Measurements from ENCODE around the gene VPS26C. TPM values are rescaled to one million over a fixed set of nuclear protein-coding genes. Genes with fewer than 3 reads are reported as not detected.
"Not testable (repeated sequence)": the region's sequence is repeated elsewhere in the genome, so short reads cannot be mapped to it uniquely, and the experiment has no call there.

Gene VPS26C
- total RNA-seq, result 10 to 100 TPM; 48.1 to 60.7 TPM

- TF ChIP-seq CTCF (IDR thresholded peaks at IDR 0.05), result no peak
- no peaks in the 10 kb centered on the region for H3K36me3 ChIP-seq
- H3K9ac ChIP-seq (ENCODE audit: low read depth in 2 of 2, low read length in 2 of 2), result peak within 1 kb of the TSS; percentile 78 to 83
- H3K27ac ChIP-seq, result peak within 1 kb of the TSS; percentile 89
- peak within 1 kb of the TSS; percentile 81 for H3K4me3 ChIP-seq
- DNase-seq, result peak; percentile 99
- H3K27me3 ChIP-seq, result no peaks in the 10 kb centered on the region
- peaks cover 8% of the 10 kb centered on the region for H3K4me1 ChIP-seq
- intact Hi-C loops (cut with DNase I), result loop anchor here (2.0 to 10.0 kb wide), 2 partner anchors 99 to 297 kb away; partner anchors contain the start of gene DYRK1A
- H3K9me3 ChIP-seq, result no peaks in the 10 kb centered on the region
Observed at GRCh38 chr21:37267269-37268185, at the start of gene VPS26C. TSS of gene VPS26C (minus strand) at chr21:37267334. CDS start at chr21:37267294, 40 bp downstream.

DNA sequence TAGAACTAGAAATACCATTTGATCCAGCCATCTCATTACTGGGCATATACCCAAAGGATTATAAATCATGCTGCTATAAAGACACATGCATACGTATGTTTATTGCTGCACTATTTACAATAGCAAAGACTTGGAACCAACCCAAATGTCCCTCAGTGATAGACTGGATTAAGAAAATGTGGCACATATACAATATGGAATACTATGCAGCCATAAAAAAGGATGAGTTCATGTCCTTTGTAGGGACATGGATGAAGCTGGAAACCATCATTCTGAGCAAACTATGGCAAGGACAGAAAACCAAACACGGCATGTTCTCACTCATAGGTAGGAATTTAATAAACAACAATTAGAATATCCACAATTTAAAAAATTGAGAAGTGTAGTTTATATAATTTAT lies 48.9 kb upstream of the VPS26C start:
- DNase-seq; H3K4me1 ChIP-seq; H3K9ac ChIP-seq (ENCODE audit: low read depth in 2 of 2, low read length in 2 of 2); H3K27me3 ChIP-seq; H3K36me3 ChIP-seq; H3K27ac ChIP-seq; H3K9me3 ChIP-seq; H3K4me3 ChIP-seq; intact Hi-C loops (cut with DNase I): not testable (repeated sequence)

GRCh38 chr21:37300114-37300751 lies 33.1 kb upstream of the VPS26C start:
- no peak for TF ChIP-seq CTCF (IDR thresholded peaks at IDR 0.05)
- Histone ChIP-seq H3K9me3 (no peaks in the 10 kb centered on the region), H3K9ac (ENCODE audit: low read depth in 2 of 2, low read length in 2 of 2) (no peak overlapping the region), H3K4me1 (no peaks in the 10 kb centered on the region), H3K36me3 (no peaks in the 10 kb centered on the region), H3K27ac (no peak overlapping the region), H3K4me3 (no peak overlapping the region), H3K27me3 (no peaks in the 10 kb centered on the region)
- intact Hi-C loops (cut with DNase I), result no loop called here
- DNase-seq, result no peak

- no peaks in the 10 kb centered on the region for H3K27me3 ChIP-seq
- no peak overlapping the region for H3K4me3 ChIP-seq
- intact Hi-C loops (cut with DNase I), result no loop called here
- DNase-seq, result no peak
- no peak for TF ChIP-seq CTCF (IDR thresholded peaks at IDR 0.05)
- H3K36me3 ChIP-seq, result no peaks in the 10 kb centered on the region
- no peaks in the 10 kb centered on the region for H3K9me3 ChIP-seq
- H3K9ac ChIP-seq (ENCODE audit: low read depth in 2 of 2, low read length in 2 of 2), result no peak overlapping the region
- no peak overlapping the region for H3K27ac ChIP-seq
- no peaks in the 10 kb centered on the region for H3K4me1 ChIP-seq
Observed at GRCh38 chr21:37297364-37297763, 30.2 kb upstream of the VPS26C start.

DNA sequence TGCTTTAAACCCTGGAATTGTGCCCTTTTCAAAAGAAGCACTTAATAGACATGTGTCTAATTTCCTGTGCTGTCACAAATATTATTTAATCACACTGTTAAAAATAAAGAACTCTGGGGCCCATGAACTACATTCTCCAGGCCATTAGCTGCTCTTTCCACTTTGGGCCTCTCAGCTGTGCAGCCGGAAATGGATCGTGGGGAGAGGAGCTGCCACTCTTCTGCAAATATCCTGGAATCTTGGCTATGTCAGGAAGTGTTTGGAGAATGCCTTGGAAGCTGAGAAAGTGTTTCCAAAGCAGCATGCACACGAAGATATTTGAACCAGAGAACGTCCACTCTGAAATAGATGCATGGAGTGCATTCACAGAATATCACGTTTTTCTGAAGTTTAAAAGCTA lies 27.5 kb upstream of the VPS26C start:
- intact Hi-C loops (cut with DNase I), result no loop called here
- Histone ChIP-seq H3K36me3 (no peaks in the 10 kb centered on the region), H3K9me3 (no peaks in the 10 kb centered on the region), H3K27me3 (no peaks in the 10 kb centered on the region), H3K4me3 (no peak overlapping the region), H3K4me1 (no peaks in the 10 kb centered on the region), H3K27ac (no peak overlapping the region), H3K9ac (ENCODE audit: low read depth in 2 of 2, low read length in 2 of 2) (no peak overlapping the region)
- no peak for DNase-seq
- no peak for TF ChIP-seq CTCF (IDR thresholded peaks at IDR 0.05)

DNA sequence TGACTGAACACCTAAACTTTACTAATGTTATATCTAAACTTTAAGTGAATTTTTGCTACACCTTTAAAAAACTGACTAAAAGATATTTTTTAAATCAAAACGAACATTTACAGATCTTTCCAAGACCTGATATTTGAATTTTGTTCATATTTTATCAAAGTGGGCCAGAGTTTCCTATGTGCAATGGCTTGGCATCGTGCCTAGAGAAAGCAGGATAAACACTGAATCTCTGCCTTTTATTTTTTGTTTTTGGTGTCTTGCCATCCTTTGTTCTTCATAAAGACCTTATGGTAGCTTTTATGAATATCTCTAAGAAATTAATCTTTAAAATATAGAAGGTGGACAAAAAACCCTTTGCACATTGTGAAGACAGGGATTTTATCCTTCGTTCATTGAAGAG lies 25.8 kb upstream of the VPS26C start:
- DNase-seq, result no peak
- Histone ChIP-seq H3K4me3 (no peak overlapping the region), H3K9ac (ENCODE audit: low read depth in 2 of 2, low read length in 2 of 2) (no peak overlapping the region), H3K27ac (no peak overlapping the region), H3K4me1 (no peaks in the 10 kb centered on the region), H3K36me3 (no peaks in the 10 kb centered on the region), H3K27me3 (no peaks in the 10 kb centered on the region), H3K9me3 (no peaks in the 10 kb centered on the region)
- intact Hi-C loops (cut with DNase I), result no loop called here
- no peak for TF ChIP-seq CTCF (IDR thresholded peaks at IDR 0.05)

Measured in colonic mucosa (tissue), 4 donors.